ENCODE results near the gene BABAM1. TPM values are rescaled to one million over a fixed set of nuclear protein-coding genes. Genes with fewer than 3 reads are reported as not detected.

Gene BABAM1
- total RNA-seq, 1 donor from 2014 or later = 79.1 TPM

DNA sequence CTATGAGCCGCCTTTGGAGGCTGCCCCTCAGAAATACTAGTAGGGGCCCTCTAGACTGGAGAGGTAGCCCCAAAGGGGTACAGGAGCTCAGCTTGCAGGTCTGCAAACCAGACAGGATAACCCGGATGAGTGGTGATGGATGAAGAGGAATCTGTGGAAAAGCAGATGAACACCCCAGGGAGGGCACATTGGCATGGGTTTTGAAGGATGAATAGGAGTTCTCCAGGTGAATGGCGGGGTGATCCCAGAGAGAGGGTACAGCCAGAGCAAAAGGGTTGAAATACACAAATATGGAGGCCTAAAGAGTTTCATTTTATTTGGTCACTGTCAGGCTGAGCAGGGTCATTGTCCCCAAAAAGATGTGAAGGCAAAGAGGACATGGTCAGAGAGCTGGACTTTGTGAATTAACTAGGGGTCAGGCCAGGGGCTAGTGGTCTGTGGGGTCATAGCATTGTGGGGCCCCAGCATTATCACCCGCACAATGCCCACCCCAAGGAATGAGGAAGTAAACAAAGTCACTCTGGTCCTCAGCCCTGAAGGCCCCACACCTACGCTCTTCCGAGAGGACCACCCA lies 26.3 kb upstream of the BABAM1 start:
- DNase-seq (ENCODE audit: low read depth, low spot score) = no peak
- H3K9me3 Mint-ChIP-seq = no peaks in the 10 kb centered on the region
- peaks cover 3% of the 10 kb centered on the region for H3K27me3 Mint-ChIP-seq (ENCODE audit: low read depth)
- H3K4me3 Mint-ChIP-seq = peak overlapping the region; percentile 85
- no peak overlapping the region for H3K27ac Mint-ChIP-seq (ENCODE audit: unreplicated experiment)
- H3K36me3 Mint-ChIP-seq (ENCODE audit: low read depth) = peaks cover 3% of the 10 kb centered on the region
- TF ChIP-seq, protein P1, sequence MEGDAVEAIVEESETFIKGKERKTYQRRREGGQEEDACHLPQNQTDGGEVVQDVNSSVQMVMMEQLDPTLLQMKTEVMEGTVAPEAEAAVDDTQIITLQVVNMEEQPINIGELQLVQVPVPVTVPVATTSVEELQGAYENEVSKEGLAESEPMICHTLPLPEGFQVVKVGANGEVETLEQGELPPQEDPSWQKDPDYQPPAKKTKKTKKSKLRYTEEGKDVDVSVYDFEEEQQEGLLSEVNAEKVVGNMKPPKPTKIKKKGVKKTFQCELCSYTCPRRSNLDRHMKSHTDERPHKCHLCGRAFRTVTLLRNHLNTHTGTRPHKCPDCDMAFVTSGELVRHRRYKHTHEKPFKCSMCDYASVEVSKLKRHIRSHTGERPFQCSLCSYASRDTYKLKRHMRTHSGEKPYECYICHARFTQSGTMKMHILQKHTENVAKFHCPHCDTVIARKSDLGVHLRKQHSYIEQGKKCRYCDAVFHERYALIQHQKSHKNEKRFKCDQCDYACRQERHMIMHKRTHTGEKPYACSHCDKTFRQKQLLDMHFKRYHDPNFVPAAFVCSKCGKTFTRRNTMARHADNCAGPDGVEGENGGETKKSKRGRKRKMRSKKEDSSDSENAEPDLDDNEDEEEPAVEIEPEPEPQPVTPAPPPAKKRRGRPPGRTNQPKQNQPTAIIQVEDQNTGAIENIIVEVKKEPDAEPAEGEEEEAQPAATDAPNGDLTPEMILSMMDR (conservative IDR thresholded peaks at IDR 0.05) = no peak
- peaks cover 33% of the 10 kb centered on the region for H3K4me1 Mint-ChIP-seq

DNA sequence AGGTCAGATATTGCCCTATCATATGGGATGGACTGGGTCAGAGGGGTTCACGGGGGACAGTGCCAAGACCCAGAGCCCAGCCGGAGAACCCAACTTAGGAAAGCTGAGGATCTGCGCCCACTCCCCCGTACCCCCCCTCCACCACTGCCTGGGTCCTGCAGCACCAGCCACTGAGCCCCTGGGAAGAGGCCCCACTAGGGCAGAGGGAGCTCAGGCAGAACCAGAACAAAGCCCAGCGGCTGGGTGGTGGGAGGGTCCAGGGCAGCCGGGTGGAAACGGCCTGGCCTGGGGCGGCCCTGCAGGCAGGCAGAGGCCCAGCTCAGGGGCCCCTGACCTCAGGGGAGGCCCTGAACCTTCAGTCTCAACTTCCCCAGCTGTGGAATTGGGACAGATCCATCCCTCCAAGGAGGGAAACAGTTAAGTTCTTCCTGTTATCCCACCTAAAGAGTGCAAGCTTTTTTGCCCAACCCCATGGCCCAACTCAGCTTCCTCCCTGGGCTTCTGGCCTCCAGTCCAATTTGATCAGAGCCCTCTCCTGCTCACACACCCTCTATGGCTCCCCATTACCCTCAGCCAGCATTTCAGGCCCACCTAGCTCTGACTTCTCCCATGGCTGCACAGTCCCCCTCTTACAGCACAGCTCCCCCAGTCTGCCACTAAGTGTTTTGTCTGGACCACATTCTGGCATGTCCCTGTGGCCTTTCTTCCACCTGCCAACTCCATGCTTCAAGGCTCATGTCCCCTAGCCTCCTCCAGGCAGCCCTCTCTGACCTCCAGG lies 24.6 kb upstream of the BABAM1 start:
- Mint-ChIP-seq H3K4me1 (peaks cover 49% of the 10 kb centered on the region), H3K4me3 (peak overlapping the region; percentile 98)
- no peak for DNase-seq (ENCODE audit: low read depth, low spot score)

DNA sequence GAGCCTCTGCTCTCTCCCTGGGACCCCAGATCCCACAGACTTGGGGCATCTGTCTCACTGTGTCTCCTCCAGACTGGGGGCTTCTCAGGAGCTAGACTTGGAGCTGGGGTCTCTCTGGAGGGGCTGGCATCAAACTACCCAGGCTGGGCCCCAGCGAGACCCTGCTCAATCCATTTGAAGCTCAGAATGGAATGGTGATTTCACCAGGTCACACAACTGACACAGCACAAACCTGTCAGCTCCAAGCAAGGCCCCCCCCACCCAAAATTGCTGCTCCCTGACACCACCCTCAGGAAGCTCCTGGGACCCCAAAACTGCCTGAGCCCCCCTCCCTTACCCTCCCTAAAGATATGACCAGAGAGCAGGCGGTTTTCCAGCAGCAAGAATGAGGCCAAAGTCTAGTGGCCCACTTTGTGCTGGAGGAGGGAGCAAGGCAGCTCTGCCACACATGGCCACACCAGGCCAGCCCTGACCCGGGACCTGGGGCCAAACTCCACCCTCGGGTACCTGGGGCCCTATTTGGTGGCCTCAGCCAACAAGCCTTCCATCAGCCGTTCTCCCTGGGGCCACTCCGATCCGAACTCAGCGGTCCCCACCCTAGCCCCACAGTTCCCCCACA lies 23.9 kb upstream of the BABAM1 start:
- H3K27me3 Mint-ChIP-seq (ENCODE audit: low read depth) = peaks cover 8% of the 10 kb centered on the region
- DNase-seq (ENCODE audit: low read depth, low spot score) = no peak
- peak overlapping the region; percentile 98 for H3K4me3 Mint-ChIP-seq
- H3K9me3 Mint-ChIP-seq = no peaks in the 10 kb centered on the region
- H3K4me1 Mint-ChIP-seq = peaks cover 56% of the 10 kb centered on the region
- TF ChIP-seq, protein P1 (conservative IDR thresholded peaks at IDR 0.05) = no peak
- peaks cover 3% of the 10 kb centered on the region for H3K36me3 Mint-ChIP-seq (ENCODE audit: low read depth)
- no peak overlapping the region for H3K27ac Mint-ChIP-seq (ENCODE audit: unreplicated experiment)

More for the DNA sequence above, 24.6 kb upstream of the BABAM1 start:
- Mint-ChIP-seq H3K9me3 (no peaks in the 10 kb centered on the region), H3K27ac (ENCODE audit: unreplicated experiment) (no peak overlapping the region), H3K36me3 (ENCODE audit: low read depth) (peaks cover 3% of the 10 kb centered on the region), H3K27me3 (ENCODE audit: low read depth) (peaks cover 5% of the 10 kb centered on the region)
- TF ChIP-seq, protein P1 (conservative IDR thresholded peaks at IDR 0.05) = no peak

DNA sequence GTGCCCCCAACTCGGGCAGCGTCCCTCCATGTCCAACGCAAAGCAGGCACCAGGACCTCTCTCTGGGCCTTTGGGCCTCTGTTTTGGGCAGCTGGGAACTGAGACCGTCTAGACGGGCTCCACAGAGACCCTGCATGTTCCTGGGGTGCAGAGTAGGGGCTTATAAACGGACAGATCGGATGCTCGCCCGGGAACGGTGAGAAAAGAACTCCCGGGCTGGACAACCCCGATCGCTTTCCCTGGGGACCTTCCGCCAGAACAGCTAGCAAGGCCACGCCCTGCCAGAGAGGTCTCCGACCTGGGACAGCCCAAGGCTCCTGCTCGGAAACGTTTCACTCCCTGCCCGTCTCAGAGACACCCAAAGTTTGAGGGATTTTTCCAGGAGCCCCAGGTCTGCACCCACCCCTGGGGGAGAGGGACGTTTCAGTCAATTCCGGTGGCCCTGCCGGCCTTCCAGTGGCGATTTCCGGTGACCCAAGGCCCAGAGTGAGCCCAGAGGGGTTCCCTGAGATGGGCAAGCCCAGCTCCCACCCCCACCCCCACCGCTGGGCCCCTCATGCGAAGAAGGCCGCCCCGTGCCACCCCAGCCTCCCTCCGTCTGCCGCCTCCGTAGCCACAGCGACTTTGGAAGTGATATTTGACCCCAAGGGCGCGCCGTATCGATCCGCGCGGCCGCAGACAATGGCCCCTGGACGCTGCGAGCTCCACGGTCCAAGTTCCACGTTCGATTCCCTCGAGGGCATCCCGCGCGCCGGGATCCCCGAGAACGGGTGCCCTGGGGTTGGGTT lies 23.2 kb upstream of the BABAM1 start:
- Mint-ChIP-seq H3K27ac (ENCODE audit: unreplicated experiment) (peak overlapping the region; percentile 94), H3K36me3 (ENCODE audit: low read depth) (peaks cover 3% of the 10 kb centered on the region), H3K4me3 (peak overlapping the region; percentile 98), H3K4me1 (peaks cover 63% of the 10 kb centered on the region), H3K27me3 (ENCODE audit: low read depth) (peaks cover 9% of the 10 kb centered on the region), H3K9me3 (no peaks in the 10 kb centered on the region)
- TF ChIP-seq, protein P1 (conservative IDR thresholded peaks at IDR 0.05) = no peak
- DNase-seq (ENCODE audit: low read depth, low spot score) = no peak

All from neural crest cell (in vitro differentiated cells).